PC-3 (cell line): ENCODE measurements around the gene SLFN13.

ENCODE experiments used
- EZH2 ChIP-seq: fragments of 300-600 bp; sonication (generic); IDR thresholded peaks from one replicate; pipeline ENCODE4 v1.6.1; 2017; ENCODE audit warnings: antibody characterized with exemption, mild to moderate bottlenecking, low read length; ENCODE audit not compliant: unreplicated experiment
- EZH2phosphoT487 ChIP-seq: fragments of 300-600 bp; sonication (generic); IDR thresholded peaks from 2 replicates; pipeline ENCODE4 v1.6.1; 2018; ENCODE audit warnings: mild to moderate bottlenecking, antibody characterized with exemption, low read length, borderline replicate concordance
- TF ChIP-seq, protein P1 (sequence below): fragments of 300-600 bp; sonication (generic); conservative IDR thresholded peaks from 2 replicates; pipeline ENCODE4 v1.5.1; 2017; ENCODE audit warnings: antibody characterized with exemption, low read depth, mild to moderate bottlenecking, low read length

DNA sequence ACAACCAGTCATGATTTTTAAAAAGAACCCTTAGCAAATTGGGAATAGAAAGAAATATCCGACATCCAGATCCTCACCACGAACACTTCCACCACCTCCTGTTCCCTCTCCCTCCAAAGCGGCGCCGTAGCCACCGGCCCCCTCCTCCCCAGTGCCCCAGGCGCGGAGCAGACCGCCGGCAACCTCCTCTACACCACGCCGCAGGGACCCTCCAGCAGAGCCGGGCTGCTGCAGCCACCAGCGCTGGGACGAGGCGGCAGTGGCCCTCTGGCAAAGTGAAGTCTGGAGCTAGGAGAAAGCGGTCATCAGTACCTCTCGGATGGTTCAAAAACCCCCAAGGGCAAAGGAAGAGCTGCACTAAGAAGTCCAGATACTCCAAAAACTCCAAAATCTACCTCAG lies 41.4 kb upstream of the SLFN13 start:
- TF ChIP-seq, protein P1, sequence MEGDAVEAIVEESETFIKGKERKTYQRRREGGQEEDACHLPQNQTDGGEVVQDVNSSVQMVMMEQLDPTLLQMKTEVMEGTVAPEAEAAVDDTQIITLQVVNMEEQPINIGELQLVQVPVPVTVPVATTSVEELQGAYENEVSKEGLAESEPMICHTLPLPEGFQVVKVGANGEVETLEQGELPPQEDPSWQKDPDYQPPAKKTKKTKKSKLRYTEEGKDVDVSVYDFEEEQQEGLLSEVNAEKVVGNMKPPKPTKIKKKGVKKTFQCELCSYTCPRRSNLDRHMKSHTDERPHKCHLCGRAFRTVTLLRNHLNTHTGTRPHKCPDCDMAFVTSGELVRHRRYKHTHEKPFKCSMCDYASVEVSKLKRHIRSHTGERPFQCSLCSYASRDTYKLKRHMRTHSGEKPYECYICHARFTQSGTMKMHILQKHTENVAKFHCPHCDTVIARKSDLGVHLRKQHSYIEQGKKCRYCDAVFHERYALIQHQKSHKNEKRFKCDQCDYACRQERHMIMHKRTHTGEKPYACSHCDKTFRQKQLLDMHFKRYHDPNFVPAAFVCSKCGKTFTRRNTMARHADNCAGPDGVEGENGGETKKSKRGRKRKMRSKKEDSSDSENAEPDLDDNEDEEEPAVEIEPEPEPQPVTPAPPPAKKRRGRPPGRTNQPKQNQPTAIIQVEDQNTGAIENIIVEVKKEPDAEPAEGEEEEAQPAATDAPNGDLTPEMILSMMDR, result no peak
- no peak for TF ChIP-seq EZH2
- TF ChIP-seq EZH2phosphoT487, result no peak
